Endometrium (tissue), 2 donors: ENCODE results near the gene MYCBP.

Source experiments
- FAIRE-seq: peaks from 2 replicates; lab custom pipeline; 2012; peaks lifted over from hg19 to GRCh38; lab: Jason Lieb, UNC
- donor health status: control.
- donor health status: control.

Gene MYCBP

DNA sequence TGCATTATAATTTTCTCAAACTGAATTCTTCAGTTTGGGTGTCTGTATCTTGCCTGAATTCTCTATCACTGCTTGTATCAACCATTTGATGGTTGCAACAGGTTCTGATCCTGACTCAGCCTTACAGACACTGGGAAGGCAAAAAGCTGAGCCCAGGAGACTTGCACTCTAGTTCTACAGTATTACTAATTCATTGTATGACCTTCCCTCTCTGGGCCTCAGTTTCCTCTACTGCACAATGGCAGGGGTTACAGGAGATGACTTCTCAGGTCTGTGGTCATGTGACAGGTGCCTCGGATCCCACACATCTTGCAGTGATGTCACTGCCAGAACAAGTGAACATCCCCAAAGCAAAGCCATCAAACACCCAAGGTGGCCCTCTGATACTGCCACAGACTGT, 52.3 kb downstream of the MYCBP start:
- FAIRE-seq: no peak

DNA sequence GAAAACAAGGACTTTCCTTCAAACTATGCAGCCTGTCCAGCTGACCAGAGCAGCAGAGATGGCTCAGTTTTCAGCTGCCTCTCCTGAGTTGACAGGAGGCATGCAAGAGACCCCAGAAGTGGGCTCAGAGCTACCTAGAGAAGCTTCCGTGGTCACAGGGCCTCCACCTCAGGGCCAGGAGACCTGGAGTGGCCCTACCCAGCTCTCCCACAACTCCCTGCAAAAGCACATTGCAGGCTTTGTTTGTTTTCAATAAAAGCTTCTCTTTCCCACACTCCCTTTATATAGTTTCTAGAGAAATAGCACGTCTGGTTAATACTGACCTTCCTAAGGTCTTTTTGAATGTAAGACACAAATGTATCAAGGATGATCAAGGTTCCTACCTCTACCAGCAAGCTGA, 53.6 kb downstream of the MYCBP start:
- FAIRE-seq: no peak

DNA sequence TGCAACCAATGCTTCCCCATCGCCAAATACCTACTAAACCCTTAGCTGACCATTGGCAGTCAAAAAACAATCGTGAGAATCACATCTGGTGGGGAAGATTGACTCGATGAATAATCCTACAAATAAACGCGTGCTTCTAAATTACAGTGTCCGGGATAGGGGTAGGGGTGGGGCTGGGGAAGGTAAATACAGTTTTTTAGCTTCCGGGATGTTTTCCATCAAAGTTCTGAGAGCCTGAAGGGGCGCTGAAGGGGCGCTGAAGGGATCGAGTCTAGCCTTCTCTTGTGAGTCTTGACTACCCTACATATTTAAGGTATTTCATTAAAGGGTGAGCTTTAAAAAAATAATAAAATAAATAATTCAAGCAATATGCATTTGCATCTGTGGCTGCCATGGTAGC, 54.1 kb downstream of the MYCBP start:
- no peak for FAIRE-seq

DNA sequence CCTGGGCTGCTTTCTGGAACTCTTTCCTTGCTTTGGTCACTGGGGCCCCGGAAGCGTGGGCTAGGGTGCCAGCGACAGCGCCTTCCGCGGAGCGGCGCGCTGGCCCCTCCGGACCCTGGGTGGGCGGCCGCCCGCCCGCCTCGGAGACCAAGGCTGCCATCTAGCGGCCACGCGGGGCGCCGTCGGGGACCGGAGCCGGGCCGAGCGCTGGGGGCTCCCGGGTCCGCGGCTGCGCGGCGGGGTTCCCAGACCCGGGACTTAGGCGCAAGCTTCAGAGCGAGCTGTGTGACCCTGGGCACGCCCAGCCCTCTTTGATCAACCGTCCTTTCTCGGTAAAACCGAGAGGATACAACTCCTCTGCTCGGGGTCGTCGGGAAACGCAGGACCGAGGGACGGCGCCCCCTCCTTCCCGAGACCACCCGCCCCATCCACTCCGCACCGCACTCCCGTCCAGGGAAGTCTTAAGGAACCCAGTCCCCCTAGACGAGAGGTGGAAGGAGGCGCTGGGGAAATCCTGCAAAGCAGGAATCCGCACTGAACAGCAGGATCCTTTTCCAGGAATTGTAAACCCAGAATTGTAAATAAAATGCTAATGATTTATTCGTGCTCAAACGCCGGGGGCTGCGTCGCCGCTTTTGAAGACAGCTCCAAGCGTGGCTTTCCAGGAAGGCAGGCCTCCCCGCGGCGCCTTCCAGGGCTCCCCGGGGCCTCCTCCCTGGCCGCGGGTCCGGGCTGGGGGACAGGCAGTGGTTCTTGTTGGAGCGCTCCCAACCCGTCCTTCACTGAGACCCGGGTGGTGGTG, 54.8 kb downstream of the MYCBP start:
- no peak for FAIRE-seq

DNA sequence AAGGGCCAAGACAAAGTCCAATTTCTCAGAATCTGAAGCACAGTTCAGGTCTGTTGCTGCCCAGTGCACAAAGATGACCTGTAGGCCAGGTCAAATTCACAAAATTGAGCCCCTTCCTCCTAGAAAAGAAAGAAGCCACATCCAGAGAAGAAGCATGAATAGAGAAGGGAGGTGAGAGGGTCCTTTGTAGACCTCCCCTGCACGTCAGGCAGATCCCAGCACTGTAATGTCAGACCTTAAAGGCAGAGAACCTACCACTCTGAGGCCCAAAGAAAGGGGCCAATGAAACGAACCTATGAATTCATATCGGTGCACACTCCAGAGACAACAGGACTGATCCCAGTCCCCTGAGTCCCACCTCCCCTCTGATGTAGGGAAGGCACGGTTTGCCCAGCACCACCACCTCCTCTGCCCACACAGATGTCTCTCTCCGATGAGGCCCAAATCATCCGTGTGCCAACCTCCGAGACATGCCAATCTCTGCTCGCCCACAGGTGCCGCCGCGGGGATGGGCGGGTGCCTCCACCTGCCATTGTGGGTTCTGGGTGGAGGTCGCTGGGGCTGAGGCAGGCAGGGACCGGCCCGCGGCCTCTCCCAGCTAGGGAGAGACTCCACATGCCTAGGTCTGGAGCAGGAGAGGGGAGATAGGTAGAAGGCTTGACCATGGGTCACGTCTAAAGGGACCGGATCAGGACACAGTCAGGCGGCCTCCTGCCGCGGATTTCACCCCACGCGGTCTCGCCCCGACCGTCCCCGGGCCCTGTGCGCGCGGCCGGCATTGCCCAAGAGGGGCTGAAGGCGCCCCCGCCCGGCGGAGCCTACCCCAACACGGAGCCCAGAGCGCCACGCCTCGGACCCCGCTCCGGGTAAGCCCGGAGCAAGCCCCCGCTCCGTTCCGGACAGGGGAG, 55.6 kb downstream of the MYCBP start:
- no peak for FAIRE-seq

DNA sequence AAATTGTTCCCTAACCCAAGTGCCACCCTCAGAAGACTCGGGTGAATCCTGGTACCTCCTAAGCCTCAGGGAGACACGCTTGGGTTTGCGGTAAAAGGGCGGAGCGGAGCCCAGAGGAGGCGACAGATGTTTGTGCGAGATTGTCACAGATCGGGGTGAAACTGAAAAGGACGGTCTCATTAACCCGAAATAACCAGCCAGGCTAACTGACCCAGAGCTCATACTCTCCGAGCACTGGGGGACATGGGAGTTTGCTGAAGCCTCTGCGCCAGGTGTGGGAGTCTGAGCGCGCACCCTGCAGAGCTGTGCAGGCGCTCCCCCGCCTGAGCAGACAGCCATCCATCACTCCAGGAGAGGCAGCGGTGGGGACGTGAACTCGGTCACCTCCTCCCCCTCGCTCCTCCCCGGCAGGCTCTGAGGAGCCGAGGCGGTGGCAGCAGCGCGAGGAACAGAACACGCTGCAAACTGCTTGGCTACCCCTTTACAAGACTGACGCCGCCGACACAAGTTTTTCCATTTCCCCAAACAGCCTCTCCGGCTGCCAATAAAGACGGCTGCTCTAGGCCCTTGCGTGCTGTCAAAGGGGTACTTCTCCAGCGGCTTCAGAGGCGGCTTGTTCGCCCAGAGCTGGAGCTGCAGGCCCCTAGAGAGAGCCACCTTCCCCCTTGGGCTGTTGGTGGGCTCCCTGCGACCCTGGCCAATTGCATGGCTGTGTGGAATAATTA, 57.1 kb downstream of the MYCBP start:
- no peak for FAIRE-seq

DNA sequence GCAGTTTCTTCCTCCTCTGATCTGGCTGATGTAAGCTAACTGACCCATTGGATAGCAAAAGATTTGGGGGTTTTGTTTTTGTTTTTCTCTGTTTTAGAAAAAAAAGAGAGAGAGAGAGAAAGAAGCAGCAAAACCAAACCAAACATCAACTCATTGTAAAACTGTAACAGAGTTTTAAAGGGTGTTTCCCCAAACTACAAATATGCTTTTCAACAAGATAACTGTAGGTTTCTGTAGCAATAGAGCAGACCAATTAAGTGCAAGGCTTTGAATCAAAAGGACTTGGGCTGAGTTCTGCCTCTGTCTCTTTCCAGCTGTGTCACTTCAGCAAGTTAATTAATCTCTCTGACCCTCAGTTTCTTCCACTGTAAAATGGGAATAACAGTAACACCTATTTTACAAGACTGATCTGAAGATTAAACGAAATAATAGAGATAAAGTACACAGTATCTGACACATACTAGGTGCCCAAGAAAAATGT, 58.1 kb downstream of the MYCBP start:
- FAIRE-seq: no peak

DNA sequence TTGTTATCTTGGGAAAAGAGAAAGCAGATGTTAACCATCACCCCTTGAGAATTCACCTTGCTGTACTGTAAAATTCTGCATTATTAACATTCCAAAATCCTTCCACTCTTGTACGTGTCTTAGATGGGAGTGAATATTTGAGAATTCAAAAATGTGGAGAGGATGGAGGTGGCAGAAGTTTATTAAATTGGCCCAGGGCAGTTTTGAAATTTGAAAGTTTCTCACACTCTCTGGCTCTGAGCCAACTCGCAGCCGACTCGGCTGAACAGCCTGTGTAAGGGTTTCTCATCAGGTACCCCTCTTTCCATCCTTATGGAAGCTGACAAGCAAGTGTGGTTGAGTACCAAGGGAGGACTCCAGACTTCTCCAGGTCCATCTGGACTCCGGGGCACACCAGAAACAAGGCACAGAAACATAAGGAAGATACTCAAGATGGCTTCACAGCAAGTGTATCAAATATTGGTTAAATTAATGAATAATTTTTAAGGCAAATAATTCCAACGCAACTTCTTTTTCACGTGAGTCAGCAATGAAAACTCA, 58.6 kb downstream of the MYCBP start:
- FAIRE-seq: no peak

DNA sequence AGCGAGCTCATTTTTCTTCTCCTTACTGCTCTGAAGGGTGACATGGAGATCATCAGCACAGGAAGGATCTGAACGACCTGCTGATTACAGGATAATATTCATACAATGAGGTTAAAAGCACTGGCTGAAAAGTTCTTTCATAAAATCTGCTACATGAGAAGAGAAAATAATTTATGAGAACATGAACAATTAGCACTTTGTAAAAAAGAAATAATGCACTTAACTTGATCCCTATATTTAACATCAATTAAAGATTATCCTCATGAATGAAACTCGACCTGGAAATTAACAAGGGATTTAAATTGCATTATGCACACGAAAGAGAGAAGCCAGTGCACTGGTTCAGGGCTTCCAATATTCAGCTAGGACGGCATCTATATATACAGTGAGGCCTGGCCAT, 60.2 kb downstream of the MYCBP start:
- FAIRE-seq: no peak
